Measurements from ENCODE around the gene DNAJB11. TPM values are rescaled to one million over a fixed set of nuclear protein-coding genes. Genes with fewer than 3 reads are reported as not detected.

The DNAJB11 gene
- total RNA-seq, 1 experiment from 2014 or later, result 87.9 TPM

GRCh38 chr3:186598108-186598784, 27.7 kb downstream of the DNAJB11 start:
- Histone ChIP-seq H3K4me3 (ENCODE audit: low read depth in 2 of 2, low read length in 2 of 2) (no peak overlapping the region), H3K36me3 (ENCODE audit: control insufficient read depth, insufficient read depth, low read length) (no peaks in the 10 kb centered on the region), H3K27me3 (ENCODE audit: control insufficient read depth, insufficient read depth, low read length) (no peaks in the 10 kb centered on the region), H3K9me3 (ENCODE audit: control insufficient read depth, insufficient read depth, low read depth, low read length) (no peaks in the 10 kb centered on the region), H3K27ac (ENCODE audit: low read length) (no peak overlapping the region), H3K4me1 (ENCODE audit: control insufficient read depth, insufficient read depth, low read length) (no peaks in the 10 kb centered on the region)
- in situ Hi-C loops (cut with HindIII; ENCODE audit: low pct_unique_long_range_greater_than_20kb, low sequenced_read_pairs), result no loop called here
- no TSS peak for BruUV-seq (replicated peaks)
- intact Hi-C loops (cut with micrococcal nuclease; ENCODE audit: unreplicated experiment), result no loop called here
- ATAC-seq, result no peak
- ChIA-PET CTCF (no interaction called here), POLR2A (no interaction called here)
- DNase-seq (ENCODE audit: low read depth, low spot score), result no peak
- TF ChIP-seq CTCF (IDR thresholded peaks at IDR 0.05), result no peak
- TF ChIP-seq, protein P1, sequence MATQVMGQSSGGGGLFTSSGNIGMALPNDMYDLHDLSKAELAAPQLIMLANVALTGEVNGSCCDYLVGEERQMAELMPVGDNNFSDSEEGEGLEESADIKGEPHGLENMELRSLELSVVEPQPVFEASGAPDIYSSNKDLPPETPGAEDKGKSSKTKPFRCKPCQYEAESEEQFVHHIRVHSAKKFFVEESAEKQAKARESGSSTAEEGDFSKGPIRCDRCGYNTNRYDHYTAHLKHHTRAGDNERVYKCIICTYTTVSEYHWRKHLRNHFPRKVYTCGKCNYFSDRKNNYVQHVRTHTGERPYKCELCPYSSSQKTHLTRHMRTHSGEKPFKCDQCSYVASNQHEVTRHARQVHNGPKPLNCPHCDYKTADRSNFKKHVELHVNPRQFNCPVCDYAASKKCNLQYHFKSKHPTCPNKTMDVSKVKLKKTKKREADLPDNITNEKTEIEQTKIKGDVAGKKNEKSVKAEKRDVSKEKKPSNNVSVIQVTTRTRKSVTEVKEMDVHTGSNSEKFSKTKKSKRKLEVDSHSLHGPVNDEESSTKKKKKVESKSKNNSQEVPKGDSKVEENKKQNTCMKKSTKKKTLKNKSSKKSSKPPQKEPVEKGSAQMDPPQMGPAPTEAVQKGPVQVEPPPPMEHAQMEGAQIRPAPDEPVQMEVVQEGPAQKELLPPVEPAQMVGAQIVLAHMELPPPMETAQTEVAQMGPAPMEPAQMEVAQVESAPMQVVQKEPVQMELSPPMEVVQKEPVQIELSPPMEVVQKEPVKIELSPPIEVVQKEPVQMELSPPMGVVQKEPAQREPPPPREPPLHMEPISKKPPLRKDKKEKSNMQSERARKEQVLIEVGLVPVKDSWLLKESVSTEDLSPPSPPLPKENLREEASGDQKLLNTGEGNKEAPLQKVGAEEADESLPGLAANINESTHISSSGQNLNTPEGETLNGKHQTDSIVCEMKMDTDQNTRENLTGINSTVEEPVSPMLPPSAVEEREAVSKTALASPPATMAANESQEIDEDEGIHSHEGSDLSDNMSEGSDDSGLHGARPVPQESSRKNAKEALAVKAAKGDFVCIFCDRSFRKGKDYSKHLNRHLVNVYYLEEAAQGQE (IDR thresholded peaks at IDR 0.05; ENCODE audit: insufficient read depth in 1 of 2, low read depth in 2 of 2, low read length in 1 of 2), result no peak
- no peak for TF ChIP-seq POLR2AphosphoS5 (IDR thresholded peaks at IDR 0.05; ENCODE audit: low read depth, low read length)
- no peak for TF ChIP-seq SIN3A (IDR thresholded peaks at IDR 0.05; ENCODE audit: borderline replicate concordance, insufficient read depth, low read depth, low read length)
- no peak for TF ChIP-seq TCF7L2 (IDR thresholded peaks at IDR 0.05; ENCODE audit: low read depth, low read length)

DNA sequence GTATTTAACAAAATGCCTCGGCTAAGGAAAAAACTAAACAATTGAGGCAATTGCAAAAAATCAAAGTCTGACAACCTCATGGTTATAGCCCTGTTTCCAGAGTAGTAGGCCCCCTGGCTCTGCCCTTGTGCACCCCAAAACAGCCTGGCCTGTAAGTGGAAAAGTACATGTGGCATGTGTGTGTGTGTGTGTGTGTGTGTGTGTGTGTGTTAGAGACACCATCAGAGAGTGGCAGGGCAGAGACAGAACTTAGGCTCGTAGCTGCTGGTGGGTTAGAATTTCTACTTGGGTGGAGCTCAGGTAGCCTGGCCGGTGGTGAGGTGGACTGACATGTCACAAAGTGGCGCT, 28.2 kb downstream of the DNAJB11 start:
- ATAC-seq (no peak), DNase-seq (ENCODE audit: low read depth, low spot score) (no peak)
- H3K9me3 ChIP-seq (ENCODE audit: control insufficient read depth, insufficient read depth, low read depth, low read length), result no peaks in the 10 kb centered on the region
- no peaks in the 10 kb centered on the region for H3K4me1 ChIP-seq (ENCODE audit: control insufficient read depth, insufficient read depth, low read length)
- no TSS peak for BruUV-seq (replicated peaks)
- H3K27me3 ChIP-seq (ENCODE audit: control insufficient read depth, insufficient read depth, low read length), result no peaks in the 10 kb centered on the region
- in situ Hi-C loops (cut with HindIII; ENCODE audit: low pct_unique_long_range_greater_than_20kb, low sequenced_read_pairs), result no loop called here
- no peak overlapping the region for H3K4me3 ChIP-seq (ENCODE audit: low read depth in 2 of 2, low read length in 2 of 2)
- POLR2A ChIA-PET, result no interaction called here
- no peak overlapping the region for H3K27ac ChIP-seq (ENCODE audit: low read length)
- CTCF ChIA-PET, result interaction anchor here (0.6 kb wide), 2 partner anchors 18 to 696 kb away, joined by 3 to 4 read pairs; no protein-coding TSS in a partner anchor
- no peaks in the 10 kb centered on the region for H3K36me3 ChIP-seq (ENCODE audit: control insufficient read depth, insufficient read depth, low read length)
- TF ChIP-seq, protein P1 (IDR thresholded peaks at IDR 0.05; ENCODE audit: insufficient read depth in 1 of 2, low read depth in 2 of 2, low read length in 1 of 2), result no peak
- no peak for TF ChIP-seq POLR2AphosphoS5 (IDR thresholded peaks at IDR 0.05; ENCODE audit: low read depth, low read length)
- intact Hi-C loops (cut with micrococcal nuclease; ENCODE audit: unreplicated experiment), result no loop called here
